NT2/D1 (cell line): ENCODE data around the gene NFATC3.

ENCODE experiments used
- SUZ12 ChIP-seq: IDR thresholded peaks from 2 replicates; pipeline ENCODE4 v1.6.1; 2011; ENCODE audit not compliant: insufficient read length, insufficient read depth; ENCODE audit errors: extremely low read depth
- YY1 ChIP-seq: IDR thresholded peaks from 2 replicates; pipeline ENCODE4 v1.6.1; 2011; ENCODE audit not compliant: insufficient read length, insufficient read depth

DNA sequence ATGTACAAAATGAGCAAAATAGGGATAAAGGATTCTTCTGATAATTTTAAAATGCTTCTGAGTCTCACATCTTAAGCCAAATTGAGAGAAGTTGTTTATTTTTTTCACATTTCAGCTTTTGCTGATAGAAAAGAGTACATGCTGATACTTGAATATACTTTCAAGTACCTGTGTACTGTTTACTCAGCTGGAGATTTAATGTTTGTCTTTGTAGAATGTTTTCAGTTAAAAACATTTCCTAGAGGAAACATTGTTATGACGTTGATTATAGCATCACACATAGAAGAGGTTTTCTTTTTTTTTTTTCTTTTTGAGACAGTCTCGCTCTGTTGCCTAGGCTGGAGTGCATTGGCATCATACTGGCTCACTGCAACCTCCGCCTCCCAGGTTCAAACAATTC, 131.1 kb downstream of the NFATC3 start:
- TF ChIP-seq SUZ12: no peak
- TF ChIP-seq YY1: no peak
